Activated T-helper 1 cell treated with Interleukin-2 at 50 U/mL for 16 hours (primary cell): ENCODE measurements around the gene C11orf24.
"Not testable (repeated sequence)": the region's sequence is repeated elsewhere in the genome, so short reads cannot be mapped to it uniquely, and the experiment has no call there.

Source experiments
- DNase-seq: peaks from one replicate; pipeline ENCODE4 v3.0.0-alpha.2; 2020; ENCODE audit warnings: low read depth

The C11orf24 gene

DNA sequence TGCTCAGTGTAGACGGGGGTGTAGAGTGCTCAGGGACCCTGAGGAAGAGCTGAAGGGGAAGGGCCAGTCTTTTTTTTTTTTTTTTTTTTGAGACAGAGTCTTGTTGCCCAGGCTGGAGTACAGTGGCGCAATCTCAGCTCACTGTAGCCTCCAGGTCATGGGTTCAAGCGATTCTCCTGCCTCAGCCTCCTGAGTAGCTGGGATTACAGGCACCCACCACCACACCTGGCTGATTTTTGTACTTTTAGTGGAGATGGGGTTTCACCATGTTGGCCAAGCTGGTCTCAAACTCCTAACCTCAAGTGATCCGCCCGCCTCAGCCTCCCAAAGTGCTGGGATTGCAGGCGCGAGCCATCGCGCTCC lies 27.7 kb upstream of the C11orf24 start:
- DNase-seq, result not testable (repeated sequence)

DNA sequence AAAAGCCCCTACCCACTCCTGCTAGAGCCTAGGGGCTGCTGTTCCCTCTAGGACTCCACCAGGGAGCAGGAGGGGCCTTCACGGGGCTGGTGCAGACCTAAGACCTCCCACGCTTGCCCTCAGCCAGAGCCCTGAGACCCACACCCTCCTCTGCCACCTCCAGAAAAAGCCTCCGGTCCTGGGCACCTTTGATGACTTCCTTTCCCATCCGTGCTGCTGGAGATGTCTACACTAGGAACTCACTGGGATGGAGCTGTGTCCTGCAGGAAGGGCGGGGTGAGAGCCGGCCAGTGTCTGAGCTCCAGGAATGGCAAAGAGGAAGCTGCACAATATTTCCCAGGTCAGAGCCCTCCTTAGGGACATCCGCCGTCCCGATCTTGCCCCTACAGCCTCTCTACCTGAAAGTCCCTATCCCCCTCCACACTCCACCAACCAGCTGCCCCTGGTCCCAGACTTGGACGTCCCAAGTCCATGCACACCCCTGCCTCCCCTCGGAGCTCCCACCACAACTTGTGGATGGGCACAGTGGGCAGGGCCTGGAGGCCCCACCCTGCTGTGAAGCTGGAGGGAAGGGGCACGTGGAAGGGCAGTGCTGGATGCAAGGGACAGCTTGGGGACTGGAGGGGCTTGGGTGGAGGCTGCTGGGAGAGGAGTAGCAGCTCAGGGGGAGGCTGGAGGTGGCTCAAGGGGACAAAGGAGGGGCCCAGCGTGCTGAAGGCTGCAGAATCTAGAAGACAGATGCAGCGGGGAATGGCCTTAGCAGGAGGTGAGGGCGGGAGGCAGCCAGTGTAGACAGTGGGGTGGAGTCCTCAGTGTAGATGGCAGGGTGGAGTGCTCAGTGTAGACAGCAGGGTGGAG lies 27.1 kb upstream of the C11orf24 start:
- no peak for DNase-seq

DNA sequence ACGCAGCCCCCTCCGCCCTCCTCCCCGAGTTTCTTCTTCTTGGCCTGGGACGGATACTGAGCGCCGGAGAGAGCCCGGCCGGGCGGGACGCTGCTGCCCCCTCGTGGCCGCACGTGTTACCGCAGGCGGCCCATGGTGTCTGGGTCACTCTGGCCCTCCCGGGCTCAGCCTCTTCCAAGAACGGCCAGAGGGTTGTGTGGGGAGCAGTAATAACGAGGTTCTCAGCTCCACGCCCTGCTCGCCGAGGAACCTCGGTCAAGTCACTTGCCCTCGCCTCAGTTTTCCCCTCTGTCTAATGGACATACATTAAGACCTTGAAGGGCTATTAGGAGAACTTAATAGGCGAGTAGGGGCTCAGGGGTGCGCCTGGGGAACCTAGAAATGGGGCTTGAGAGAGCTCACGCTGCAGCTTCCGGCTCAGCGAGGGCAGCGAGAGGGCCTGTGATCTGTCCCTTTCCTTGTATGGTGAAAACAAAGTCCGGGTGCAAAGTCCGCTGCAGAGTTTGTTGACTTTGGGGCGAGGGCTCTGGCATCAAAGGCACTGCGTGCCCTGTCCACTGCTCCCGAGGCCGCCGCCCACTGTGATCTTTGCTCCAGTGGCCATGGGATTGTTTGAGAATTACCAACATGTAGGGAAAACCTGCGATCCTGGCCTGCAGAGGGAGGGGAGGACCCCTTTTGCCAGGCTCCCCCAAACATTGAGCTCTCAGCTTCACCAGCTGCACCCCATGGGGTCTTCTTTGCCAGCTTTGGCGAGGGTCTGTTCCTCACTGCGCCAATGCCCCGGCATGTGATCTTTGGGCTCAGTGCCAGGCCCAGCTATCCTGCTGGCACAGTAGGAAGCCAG lies 26.3 kb upstream of the C11orf24 start:
- peak; percentile 55 for DNase-seq

DNA sequence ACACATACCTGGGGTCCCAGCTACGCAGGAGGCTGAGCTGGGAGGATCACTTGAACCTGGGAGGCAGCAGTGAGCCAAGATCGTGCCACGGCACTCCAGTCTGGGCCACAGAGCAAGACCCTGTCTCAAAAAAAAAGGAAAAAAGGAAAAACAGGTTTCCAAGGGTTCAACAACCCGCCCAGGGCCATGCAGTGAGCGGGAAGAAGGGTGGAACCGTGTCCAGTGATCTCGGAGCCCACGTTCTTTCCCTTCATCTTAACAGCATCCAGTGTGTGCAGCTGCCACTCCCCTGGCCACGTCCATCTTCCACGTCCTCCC lies 25.7 kb upstream of the C11orf24 start:
- no peak for DNase-seq

DNA sequence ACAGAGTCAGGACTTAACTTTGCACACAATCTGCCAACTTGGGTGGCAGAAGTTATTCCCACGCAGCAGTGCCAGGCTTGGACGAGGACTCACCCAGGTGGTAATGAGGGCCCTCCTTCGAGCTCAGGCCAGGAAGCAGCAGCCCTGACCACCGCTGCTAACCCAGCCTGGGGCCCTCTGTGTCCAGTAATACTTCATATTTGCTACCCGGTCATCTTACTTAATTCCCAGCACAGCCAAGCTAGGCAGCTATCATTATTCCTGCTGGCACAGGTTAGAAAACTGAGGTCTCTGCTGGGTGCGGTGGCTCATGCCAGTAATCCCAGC lies 25.2 kb upstream of the C11orf24 start:
- DNase-seq, result no peak

DNA sequence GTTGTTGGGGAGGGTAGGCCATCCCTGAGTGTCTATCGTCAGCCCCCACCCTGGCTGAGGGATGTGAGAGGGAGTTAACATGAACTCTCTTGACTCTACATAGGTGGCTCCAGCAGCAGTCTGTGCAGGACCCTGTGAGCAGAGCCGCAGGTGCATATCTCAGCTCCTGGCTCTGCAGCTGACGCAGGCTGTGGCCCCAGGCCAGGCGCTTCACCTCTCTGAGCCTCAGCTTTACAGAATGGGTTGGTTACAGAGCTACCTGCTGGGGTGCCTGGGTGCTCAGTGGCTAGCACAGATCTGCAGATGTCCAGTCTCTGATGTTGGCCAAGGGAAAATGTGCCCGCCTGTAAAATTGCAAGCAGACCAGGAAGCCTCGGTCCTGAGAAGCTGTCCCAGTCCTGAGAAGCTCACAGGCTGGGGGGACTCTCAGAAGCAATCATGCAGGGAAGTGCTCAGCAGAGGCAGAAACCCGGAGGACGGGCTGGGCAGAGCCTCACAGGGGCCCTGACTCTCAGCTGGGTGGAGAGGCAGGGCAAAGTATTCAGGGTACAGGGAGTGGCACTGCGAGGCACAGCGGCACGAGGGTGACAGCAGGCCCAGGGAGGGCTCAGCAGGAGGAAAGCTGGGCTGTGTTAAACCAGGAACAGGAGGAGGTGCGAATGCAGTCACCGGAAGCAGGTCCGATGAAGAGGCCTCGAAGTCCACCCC lies 24.7 kb upstream of the C11orf24 start:
- DNase-seq, result no peak

DNA sequence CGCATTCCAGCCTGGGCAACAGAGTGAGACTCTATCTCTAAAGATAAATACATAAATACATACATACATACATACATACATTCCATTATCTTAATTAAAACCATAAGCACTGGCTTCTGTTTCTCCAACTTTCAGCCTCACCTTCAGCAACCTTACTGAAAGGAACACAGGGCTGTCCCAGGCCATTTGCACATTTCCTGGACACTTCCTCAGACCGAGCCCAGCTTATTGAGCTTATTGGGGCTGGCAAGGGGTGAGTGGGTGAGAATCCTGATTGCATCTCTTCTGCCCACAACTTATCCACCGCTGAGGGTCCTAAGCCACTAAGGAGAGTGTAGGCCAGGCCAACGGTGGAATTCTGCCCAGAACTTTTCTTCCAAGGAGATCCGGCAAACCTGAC lies 24.2 kb upstream of the C11orf24 start:
- DNase-seq, result no peak

DNA sequence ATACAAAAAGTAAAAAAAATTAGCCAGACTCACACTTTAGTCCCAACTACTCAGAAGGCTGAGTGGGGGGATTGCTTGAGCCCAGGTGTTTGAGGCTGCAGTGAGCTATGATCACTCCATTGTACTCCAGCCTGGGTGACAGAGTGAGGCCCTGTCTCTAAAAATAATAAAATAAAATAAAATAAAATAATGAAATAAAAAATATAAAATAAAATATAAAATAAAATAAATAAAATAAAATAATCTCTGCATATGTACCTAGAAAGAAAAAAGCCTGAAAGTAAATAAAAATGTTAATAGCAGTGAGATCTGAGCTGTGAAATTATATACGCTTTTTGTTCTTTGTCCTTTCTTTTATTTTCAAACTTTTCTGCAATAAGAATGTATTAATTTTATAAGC lies 23.5 kb upstream of the C11orf24 start:
- DNase-seq, result no peak

DNA sequence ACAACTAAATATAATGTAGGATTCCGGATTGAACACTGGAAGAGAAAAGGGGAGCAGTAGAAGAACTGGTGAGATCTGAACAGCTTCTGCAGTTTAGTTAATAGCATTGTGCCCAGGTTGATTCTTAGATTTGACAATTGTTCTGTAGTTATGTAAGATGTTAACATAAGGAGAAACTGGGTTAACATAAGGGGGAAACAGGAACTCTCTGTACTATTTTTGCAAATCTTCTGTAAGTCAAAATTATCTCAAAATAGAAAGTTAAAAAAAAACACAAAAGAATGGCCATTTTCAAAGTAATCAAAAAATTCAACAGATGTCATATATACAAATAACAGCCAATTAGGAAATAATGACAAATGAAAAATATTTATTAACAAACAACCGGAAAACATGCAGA lies 21.9 kb upstream of the C11orf24 start:
- no peak for DNase-seq

DNA sequence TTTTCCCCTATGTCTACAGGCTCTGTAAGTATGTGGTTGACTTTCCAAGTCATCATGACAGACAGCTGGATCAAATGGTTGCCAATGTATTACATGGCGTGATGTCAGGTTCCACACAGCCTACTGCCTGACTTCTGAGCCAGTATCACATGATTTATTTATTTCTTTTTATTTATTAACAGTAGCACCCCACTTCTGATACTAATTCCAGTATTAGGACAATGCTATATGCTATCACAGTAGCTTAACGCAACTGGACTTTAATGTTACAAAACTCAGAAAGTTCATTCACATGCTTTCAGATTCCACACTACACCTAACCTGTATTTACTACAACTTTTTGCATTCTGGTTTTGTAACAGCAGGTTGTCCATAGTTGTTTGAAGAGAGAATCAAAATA lies 17.7 kb upstream of the C11orf24 start:
- DNase-seq, result no peak

DNA sequence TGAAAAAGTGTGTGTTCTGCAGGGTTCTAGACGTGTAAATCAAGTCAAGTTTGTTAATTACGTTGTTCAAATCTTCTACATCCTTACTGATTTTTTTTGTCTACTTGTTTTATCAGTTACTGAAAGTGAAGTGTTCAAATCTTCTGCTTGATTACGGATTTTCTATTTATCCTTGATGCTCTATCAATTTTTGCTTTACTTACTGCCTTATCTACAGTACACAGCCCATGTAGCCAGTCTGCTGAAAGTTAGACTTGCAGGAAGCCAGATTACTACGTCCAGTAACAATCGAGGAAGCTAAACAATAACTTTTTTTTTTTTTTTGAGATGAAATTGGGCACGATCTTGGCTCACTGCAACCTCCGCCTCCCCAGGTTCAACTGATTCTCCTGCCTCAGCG lies 15.6 kb upstream of the C11orf24 start:
- no peak for DNase-seq

DNA sequence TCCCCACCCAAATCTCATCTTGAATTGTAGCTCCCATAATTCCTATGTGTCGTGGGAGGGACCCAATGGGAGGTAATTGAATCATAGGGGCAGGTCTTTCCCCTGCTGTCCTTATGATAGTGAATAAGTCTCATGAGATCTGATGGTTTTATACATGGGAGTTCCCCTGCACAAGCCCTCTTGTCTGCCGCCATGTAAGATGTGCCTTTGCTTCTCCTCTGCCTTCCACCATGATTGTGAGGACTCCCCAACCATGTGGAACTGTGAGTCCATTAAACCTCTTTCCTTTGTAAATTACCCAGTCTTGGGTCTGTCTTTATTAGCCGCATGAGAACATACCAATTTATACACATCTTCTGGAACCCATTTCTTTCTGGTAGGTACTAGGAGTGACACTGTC lies 12.8 kb upstream of the C11orf24 start:
- DNase-seq, result not testable (repeated sequence)

DNA sequence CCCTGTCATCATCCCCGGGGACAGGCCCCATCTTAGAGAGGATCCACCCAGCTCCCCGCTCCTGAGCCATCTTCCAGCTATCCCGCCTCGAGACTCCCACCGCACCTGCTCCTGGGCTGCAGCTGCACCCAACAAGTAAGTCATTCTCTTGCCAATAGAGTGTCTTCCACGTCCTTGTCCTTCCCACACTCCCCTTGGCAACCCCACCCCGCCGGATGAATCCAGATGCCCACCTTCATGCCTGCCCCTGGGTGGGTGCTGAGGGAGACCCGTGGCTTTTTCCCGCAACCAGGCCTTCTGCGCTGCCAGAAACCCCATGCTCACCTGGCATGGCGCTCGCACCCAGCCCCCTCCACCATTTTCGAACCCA lies 11.1 kb upstream of the C11orf24 start:
- no peak for DNase-seq

DNA sequence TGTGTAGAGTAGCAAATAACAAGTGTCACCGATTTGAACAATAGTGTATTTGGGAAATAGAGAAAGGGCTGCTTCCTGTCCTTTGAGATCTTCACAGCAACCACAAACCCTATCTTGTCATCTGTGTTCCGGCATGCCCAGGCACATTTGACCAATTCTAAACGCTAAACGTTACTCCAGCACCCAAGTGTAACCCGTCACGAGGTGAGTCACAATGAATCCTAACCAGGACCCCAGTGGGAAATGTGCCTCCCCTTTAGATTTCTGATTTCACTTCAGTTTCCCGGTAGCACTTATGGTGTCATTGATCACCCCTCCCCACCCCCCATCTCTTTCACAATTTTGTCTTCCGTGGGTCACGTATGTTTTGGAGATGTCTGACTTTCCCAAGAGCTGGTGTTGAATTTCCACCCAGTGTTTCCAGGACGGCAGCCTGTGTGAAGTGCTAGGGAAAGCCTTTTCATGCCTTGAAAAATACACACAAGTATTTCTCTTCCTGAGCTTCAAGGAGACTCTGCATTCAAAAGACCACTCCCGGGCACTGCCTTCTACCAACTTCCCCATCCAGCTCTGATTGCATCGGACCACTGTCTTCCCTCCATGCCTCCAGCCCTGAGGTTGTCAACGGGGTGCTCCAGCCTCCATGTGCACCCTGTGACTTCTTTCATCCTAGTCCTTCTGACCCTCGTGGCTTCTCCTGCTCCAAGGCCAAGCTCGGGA lies 10.5 kb upstream of the C11orf24 start:
- no peak for DNase-seq

DNA sequence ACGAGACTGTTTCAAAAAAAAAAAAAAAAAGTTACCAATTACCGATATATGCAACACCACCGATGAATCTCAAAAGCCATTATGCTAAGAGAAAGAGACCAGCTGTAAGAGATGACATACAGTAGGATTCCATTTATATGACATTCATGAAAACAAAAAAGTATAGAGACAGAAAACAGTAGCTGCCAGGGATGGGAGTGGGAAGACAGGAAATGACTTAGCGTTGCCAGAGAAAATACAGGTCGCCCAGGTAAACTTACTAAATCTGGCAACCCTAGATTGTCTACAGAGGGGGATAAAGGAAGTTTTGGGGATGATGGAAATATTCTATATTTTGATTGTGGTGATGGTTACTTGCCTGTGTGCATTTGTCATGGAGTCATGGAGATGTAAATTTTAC lies 7.9 kb upstream of the C11orf24 start:
- no peak for DNase-seq

DNA sequence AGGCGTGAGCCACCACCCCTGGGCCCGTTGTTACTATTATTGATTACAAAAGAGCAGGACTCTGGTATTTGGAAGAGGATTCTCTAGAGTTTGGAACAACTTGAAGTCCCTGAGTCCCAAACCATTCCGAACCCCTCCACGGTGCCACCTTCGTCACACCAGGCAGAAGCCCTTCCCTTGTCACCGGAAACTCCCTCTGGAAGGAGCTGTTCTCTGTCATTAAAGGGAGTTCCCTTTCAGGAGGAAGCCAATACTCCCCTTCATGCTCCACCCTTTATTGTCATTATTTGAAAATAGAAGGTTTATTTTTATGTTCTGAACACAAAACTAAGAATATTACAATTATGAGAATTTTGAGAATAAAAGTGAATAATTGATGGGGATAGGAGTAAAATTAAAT lies 5.1 kb upstream of the C11orf24 start:
- DNase-seq, result no peak

DNA sequence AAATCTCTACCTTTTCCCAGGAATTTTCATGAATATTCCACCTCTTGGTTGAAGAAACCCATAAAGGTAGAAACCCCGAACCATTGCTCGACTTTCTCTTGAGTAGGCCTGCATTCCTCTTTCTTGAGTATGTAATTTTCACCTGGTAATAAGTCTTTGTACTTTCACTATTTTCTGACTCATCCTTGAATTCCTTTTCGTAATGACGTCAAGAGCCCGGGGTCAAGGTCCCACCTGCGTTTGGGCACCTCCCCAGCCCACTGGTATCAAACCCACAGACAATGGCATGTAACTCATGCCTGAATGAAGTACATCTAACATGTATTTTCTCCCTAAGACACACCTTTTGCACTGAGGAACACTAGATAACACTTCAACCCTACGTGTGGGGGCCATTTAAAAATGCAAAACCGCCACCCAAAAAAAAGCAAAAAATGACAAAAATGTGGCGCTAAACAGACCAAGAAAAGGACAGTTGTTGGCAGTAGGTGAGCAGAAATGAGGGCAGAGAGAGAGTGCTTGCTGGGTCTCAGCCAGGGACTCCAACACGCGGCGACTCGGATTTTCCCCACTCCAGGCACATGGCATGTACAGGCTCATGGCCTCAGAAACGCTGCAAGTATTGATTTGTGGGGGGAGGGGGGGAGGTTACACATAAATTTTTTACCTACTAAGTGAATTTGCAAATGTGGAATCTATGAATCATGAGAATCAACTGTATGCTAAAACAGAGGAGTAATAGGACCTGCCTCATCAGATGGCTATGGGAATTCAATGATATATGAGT lies 4.1 kb upstream of the C11orf24 start:
- DNase-seq, result no peak

DNA sequence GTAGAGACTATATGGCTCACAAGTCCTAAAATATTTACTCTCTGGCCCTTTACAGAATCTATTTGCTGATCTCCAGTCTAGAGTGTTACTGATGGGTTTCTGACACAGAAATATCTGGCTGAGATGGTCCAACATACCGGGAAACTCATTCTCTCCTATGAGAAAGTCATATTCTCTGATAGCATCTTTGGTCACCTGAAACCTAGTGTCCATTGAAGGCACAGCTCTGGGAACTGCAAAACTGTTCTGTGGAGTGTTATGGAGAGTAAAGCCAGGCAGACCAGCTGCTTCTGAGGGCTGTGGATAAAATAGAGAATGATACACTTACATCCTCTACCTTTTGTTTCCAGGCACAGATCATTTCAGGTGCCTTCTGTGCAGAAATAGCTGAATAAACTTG lies 2.5 kb upstream of the C11orf24 start:
- DNase-seq, result no peak

DNA sequence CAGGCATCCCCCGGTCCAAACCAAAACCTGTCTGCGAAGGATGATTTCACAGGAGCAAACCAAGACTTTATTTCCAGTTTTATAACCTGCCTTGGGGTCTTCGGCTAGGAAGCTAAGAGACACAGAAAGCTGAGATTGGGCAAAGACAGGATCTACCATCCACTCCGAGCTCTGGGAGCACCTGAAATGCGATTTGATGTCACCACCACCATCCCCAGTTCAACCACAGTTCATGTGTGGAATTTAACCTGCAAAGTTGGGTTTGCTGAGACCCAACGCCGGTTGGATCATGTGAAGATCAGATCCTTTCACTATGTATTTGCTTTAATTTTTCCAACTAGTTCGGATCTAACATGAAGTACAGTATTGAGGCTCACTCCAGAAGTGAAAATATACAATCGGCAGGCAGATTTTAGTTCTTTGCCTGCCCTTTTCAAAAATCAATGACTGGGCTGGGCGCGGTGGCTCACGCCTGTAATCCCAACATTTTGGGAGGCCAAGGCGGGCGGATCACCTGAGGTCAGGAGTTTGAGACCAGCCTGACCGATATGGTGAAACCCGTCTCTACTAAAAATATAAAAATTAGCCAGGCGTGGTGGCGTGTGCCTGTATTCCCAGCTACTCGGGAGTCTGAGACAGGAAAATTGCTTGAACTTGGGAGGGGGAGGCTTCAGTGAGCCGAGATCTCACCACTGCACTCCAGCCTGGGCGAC lies 1.4 kb upstream of the C11orf24 start:
- no peak for DNase-seq

DNA sequence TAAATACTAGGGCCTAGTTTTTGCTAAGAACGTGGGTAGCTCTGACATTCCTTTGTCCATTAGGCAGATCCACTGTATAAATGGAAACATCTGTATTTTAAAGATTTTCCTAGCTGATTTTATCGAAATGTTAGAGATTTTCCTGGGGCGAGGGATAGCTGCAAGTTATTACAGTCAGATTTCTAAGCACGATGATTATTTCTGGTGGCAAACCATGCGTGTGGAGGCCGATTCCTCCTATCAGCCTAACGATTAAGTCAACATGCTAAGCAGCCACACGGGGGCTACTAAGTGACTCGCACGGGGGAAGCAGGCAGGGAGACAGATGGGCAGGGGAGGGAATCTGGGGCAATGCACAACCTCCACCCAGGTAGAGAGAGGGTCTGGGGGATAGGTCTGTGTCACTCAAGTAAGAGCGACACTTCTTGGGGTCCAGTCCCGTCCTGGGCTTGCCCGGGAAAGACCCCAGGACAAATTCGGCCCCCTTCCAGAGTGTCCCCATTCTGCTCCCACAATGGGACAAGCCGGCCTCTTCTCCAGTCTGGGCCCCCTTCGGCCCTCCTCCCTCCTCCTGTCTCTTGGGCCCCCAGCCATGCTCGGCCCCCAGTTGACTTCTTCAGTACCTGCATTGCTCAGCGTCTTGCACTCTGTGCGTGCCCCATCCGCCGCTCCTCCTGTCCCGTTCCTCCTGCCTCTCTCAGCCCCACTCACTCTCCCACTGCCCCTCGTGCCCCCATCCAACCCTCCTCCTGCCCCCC lies 571 bp downstream of the C11orf24 start:
- DNase-seq, result peak; percentile 28
